ENCODE results near the gene GALNT2. TPM values are rescaled to one million over a fixed set of nuclear protein-coding genes. Genes with fewer than 3 reads are reported as not detected.

The GALNT2 gene
- total and polyA plus RNA-seq, 12 donors: 22.3 to 220 (median 85.7) TPM

GRCh38 chr1:230289350-230289644 is 222.3 kb downstream of the GALNT2 start:
- Histone ChIP-seq H3K27me3 (no peaks in the 10 kb centered on the region), H3K4me1 (replicated peaks in 1 of 2) (no peaks in the 10 kb centered on the region), H3K9me3 (replicated peaks in 1 of 3) (no peaks in the 10 kb centered on the region), H3K4me3 (no peak overlapping the region), H3K27ac (no peak overlapping the region), H3K36me3 (replicated peaks in 1 of 2) (no peaks in the 10 kb centered on the region)
- intact Hi-C loops (cut with DNase I): no loop called here
- 92 to 95% (median 94%) methylated on average over 5 of the region's 5 CpGs for WGBS, 4 donors
- DNase-seq: peak in 1 of 7 donors; percentile 5
- TF ChIP-seq POLR2A (IDR thresholded peaks at IDR 0.05) (no peak), CTCF (IDR thresholded peaks at IDR 0.05) (no peak)

GRCh38 chr1:230291731-230292620 is 224.9 kb downstream of the GALNT2 start:
- H3K4me1 ChIP-seq (replicated peaks in 1 of 2): no peaks in the 10 kb centered on the region
- intact Hi-C loops (cut with DNase I): no loop called here
- no peaks in the 10 kb centered on the region for H3K9me3 ChIP-seq (replicated peaks in 1 of 3)
- H3K27me3 ChIP-seq: no peaks in the 10 kb centered on the region
- TF ChIP-seq POLR2A (IDR thresholded peaks at IDR 0.05): no peak
- no peak for TF ChIP-seq CTCF (IDR thresholded peaks at IDR 0.05)
- DNase-seq: peak in 3 of 7 donors; percentile 6 to 35 (median 9)
- no peak overlapping the region for H3K27ac ChIP-seq
- H3K4me3 ChIP-seq: no peak overlapping the region
- H3K36me3 ChIP-seq (replicated peaks in 1 of 2): no peaks in the 10 kb centered on the region
- WGBS, 4 donors: 65 to 73% (median 71%) methylated on average over 23 to 28 of the region's 28 CpGs

DNA sequence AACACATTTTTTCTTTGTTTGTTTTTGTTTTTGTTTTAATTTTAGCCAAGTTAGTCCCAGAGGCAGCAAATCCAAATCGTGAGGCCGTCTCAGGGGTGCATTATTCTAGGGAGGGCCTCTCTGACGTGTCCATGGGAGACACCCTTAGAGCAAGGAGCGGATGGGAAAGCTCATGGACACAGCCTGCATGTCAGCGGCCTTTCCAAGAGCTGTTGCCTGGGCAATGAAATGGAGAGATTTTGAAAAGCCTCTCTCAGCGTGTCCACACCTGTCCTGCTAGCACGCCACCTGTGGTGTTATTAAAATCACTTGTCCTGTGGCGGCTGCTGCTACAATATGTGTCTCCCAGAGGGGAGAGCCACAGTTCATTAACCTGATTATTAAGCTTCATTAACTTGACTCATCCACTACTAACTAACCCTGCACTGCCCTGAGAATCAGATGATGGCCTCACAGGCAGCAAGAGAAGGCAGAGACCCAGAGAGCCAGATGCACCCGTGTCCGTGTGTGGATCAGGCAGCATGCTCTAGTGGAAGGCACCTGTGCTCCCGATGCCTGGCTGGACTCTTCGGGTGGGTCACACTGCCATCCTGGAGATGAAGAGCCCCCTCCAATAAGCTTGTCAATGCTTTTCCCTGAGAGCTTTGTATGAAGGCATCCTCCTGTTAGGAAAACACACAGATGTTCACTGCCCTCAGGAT is 225.8 kb downstream of the GALNT2 start:
- no peak overlapping the region for H3K27ac ChIP-seq
- 75 to 85% (median 80%) methylated on average over 11 to 12 of the region's 12 CpGs for WGBS, 4 donors
- TF ChIP-seq CTCF (IDR thresholded peaks at IDR 0.05) (no peak), POLR2A (IDR thresholded peaks at IDR 0.05) (no peak)
- DNase-seq: peak in 3 of 7 donors; percentile 2 to 50 (median 7)
- no peaks in the 10 kb centered on the region for H3K27me3 ChIP-seq
- H3K36me3 ChIP-seq (replicated peaks in 1 of 2): no peaks in the 10 kb centered on the region
- H3K9me3 ChIP-seq (replicated peaks in 1 of 3): no peaks in the 10 kb centered on the region
- H3K4me3 ChIP-seq: no peak overlapping the region
- no peaks in the 10 kb centered on the region for H3K4me1 ChIP-seq (replicated peaks in 1 of 2)
- intact Hi-C loops (cut with DNase I): no loop called here

DNA sequence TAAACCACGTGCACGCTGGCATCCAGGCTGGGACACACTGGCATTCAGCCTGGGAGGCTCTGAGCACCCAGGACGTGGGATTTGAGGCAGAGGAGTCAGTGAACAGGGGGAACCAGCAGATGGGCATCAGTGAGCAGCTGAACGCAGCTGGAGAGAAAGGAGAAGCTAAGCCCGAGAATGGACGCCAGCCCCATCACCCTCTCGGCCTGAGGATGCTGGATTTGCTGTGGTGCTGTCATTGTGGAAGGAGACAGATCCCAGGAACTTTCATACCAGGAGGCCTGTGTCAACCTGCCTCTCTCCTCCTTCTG is 226.3 kb downstream of the GALNT2 start:
- H3K27me3 ChIP-seq: no peaks in the 10 kb centered on the region
- no peaks in the 10 kb centered on the region for H3K4me1 ChIP-seq (replicated peaks in 1 of 2)
- no peaks in the 10 kb centered on the region for H3K9me3 ChIP-seq (replicated peaks in 1 of 3)
- peak in 2 of 7 donors; percentile 2 to 35 for DNase-seq
- TF ChIP-seq POLR2A (IDR thresholded peaks at IDR 0.05): no peak
- TF ChIP-seq CTCF (IDR thresholded peaks at IDR 0.05): no peak
- intact Hi-C loops (cut with DNase I): no loop called here
- no peak overlapping the region for H3K4me3 ChIP-seq
- 78 to 83% (median 79%) methylated on average over 7 of the region's 7 CpGs for WGBS, 4 donors
- H3K36me3 ChIP-seq (replicated peaks in 1 of 2): no peaks in the 10 kb centered on the region
- no peak overlapping the region for H3K27ac ChIP-seq

Data from adrenal gland (tissue), 12 donors.